ENCODE results near the gene UBE2F.
"Not testable (repeated sequence)": the region's sequence is repeated elsewhere in the genome, so short reads cannot be mapped to it uniquely, and the experiment has no call there.

Gene UBE2F

GRCh38 chr2:238057696-238058575, 91.1 kb downstream of the UBE2F start:
- DNase-seq = not testable (repeated sequence)

DNA sequence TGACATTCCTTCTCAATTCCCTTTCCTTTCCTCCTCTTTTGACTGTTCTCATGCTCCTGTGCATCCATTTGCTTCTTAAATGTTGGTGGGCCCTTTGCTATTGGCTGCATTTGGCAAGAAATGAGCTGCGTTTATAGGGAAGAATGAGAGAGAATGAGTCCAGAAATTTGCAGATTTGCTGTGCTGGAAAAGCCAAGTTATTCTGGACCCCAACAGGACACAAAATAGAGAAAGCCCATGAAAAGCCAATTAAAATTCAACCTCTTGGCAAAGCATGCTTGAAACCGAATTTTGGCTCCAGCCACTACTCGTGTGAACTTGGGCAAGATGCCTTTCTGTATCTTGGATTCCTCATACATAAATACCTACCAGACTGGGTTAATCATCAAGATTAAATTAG, 92.7 kb downstream of the UBE2F start:
- no peak for DNase-seq

- no peak for DNase-seq
Observed at GRCh38 chr2:238060096-238060541, 93.3 kb downstream of the UBE2F start.

DNA sequence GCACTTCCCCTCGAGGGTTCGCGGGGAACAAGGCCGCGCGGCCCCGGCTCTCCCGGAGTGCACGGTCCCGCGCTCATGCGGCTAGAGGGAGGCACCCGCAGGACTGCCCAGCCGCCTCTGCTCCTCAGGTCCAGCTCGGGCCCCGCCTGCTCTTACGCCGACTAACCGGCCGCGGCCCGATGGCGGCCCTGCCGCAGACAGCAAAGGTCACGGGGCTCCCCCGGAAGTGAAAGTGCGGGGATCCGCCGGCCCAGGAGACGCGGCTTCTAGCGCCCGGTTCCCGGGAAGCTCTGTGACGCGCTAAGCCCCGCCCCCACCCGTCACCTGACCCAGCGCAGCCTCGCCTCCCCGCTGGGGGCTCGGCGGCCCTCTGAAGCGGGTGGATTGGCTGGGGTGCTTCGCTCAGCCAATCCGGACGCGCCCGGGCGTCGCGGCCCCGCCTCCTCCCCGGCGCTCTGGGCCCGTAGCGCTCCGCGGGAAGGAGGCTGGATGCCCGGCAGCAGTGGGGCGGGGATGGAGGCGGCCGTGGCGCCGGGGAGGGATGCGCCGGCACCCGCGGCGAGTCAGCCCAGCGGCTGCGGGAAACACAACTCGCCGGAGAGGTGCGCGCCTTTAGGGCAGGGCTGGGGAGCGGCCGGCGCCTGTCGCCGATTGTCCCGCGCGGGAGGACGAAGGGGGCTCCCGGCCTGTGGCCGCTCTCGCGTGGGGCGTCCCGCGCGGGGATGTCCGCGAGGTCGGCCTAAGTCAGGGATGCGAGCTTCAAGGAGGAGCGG, 93.9 kb downstream of the UBE2F start, which contains the start of gene SCLY:
Gene SCLY, plus strand, starts transcription at position 460 of the 773 bp plus-strand sequence. Its CDS starts 54 bp downstream, at position 514.
- peak; percentile 99 for DNase-seq

DNA sequence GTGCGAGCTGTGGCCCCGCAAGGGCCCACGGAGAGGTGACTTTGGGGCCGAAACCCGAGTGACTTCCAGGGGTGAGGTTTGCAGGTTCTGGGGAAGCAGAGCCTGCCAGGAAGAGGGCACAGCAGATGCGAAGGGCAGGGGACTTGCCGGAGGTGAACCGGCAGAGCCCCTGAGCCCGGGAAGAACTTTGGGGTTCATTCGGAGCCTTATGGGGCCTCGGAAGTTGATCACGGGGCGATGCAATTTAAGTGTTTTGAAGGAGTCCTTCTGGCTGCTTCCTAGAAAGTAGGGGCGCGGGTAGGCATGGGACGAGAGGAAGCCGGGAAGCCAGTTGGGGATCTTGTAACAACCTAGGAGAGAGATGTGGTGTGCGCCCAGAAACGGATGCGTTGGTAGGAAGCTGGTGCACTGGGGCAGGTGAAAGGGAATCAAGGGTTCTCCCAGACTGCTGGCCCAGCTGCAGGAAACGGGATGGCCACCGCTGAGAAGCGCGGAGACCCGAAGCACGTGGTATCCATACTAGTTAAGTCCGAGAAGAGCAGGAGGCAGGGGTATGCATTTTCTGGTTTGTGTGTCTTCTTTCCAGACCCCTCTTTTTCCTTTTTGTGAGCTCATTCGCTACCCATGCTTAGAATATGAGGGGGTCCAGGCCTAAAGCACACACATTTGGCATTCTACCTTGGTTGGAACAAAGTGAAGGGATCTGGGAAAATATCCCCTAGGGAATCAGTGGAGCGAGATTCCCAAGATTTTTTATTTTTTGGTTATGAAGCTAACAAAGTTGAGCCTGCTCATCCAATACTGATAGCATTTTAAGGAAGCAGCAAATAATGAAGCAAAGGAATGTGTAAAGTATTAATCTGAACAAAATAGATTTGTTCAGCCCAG, 94.7 kb downstream of the UBE2F start:
- DNase-seq = peak; percentile 9

DNA sequence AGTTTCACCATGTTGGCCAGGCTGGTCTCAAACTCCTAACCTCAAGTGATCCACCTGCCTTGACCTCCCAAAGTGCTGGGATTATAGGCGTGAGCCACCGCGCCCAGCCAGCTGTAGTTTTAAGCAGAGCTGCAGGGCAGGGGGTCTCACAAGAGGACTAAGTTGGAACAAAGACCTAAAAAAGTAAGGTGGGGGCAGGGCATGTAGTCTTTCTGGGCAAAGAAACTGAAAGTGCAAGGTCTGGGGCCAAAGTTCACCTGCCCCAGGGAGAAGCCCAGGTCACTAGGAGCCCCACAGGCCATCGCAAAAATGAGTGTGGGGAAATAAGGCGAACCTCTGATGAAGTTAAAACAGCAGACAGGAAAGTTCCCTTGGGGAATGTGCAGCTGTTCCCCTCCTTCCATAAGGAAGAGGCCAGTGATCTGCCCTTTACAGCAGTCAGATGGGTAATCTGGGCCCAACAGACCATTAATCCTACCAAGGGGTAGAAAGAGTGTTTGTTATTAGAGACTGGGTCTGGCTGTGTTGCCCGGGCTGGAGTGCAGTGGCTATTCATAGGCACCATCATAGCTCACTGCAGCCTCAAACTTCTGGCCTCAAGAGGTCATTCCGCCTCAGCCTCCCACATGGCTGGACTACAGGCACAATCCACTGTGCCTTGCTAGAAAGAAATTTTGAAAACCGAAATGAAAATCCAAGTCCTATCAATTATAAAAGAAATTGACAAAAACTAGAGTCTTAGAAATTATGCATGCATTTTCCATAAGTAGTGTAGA, 96.8 kb downstream of the UBE2F start:
- DNase-seq = no peak

- no peak for DNase-seq
Observed at GRCh38 chr2:238064376-238064775, 97.6 kb downstream of the UBE2F start.

DNA sequence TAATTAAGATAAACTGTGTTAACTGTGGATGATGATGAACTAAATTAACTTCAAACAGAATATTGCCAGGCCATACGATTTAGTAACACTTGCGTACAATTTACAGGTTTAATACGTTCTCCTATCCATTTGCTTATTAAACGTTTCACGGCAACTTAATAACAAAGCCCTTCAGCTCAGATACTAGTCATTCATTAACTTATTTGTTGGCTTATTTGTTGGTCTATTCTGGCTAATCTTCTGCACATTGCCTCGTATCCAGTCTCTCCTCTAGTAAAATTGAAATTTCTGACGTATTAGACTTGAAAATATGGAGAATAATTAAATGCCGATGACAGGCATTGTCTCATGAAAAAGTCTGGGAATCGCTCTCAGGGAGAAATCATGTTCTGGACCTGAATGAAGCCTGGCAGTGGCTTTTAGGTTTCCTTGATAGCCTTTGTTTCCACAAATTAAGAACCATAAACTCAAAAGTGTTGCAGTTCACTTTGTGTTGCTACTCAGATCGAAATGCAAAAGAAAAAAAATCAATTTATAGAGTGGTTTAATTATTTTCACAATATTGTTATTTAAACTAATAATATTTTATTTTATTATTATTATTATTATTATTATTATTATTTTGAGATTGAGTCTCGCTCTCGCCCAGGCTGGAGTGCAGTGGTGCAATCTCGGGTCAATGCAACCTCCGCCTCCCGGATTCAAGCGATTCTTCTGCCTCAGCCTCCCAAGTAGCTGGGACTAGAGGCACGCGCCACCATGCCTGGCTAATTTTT, 98.4 kb downstream of the UBE2F start:
- no peak for DNase-seq

DNA sequence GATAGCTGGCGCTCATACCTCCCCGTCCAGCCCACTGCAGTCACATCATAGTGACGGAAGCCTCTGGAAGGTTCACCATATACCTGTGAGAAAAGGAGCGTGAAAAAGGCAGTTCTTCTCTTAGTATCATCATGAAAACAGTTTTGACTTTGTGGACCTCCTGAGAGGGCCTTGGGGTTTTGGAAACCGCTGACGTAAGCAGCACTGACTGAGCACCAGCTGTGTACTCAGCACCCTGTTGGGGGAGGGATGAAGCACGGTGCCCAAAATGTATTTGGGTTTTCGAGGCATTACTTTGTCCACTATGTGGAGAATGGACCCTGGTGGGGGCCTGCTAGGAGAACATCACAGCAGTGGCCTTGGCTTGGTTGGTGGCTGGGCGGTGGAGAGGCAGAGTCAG, 99.4 kb downstream of the UBE2F start:
- no peak for DNase-seq

- not testable (repeated sequence) for DNase-seq
Observed at GRCh38 chr2:238066718-238067117, 99.9 kb downstream of the UBE2F start.

- no peak for DNase-seq
Observed at GRCh38 chr2:238067939-238068338, 101.1 kb downstream of the UBE2F start.

DNA sequence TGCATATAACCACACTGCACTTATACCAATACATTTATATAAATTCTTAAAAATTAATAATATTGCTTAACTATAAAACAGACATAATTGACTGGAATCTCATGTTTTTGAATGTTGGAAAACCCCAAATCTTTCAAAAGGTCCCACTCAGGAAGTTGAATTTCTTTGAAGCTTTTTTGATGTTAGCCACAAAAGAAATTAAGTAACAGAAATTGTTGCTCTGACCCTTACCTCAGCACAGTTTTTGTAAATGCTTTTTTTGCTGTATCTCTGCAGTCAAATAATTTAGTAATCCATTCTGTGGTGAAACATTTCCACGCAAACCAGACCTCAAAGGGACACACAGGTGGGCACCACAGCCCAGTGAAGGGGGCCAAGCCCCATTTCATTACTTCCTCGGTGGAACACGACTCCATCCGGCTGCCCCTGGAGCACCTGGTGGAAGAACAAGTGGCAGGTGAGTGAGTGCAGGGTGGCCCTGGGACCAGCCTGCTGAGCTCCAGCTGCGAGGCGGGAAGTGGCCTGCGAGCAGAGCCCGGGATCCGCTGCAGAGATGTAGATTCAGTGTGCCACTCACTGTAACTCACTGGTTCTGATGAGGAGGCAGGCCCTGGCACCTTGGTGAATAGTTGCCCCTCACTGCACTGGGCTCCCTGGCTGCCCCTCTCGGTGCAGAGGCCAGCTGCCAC, 102.4 kb downstream of the UBE2F start:
- DNase-seq = no peak

DNA sequence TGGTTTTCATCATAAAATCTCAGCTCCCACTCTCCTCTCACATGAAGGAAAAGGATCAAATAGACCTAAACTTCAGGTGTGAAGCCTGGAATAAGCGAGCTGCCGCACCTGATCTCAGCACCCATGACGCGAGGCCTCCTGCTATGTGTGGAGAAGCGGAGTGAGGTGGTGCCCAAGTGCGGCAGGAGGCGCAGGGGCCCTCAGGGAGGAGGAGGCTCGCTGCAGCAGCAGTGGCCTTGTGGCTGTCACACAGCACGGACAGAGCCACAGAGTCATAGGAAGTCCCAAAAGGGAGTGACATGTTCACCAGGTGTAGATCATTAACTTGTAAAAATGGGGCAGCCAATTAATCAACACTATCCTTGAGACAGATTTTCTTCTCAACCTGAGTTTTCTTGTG, 103.1 kb downstream of the UBE2F start:
- no peak for DNase-seq

- no peak for DNase-seq
Observed at GRCh38 chr2:238075397-238075796, 108.6 kb downstream of the UBE2F start.

DNA sequence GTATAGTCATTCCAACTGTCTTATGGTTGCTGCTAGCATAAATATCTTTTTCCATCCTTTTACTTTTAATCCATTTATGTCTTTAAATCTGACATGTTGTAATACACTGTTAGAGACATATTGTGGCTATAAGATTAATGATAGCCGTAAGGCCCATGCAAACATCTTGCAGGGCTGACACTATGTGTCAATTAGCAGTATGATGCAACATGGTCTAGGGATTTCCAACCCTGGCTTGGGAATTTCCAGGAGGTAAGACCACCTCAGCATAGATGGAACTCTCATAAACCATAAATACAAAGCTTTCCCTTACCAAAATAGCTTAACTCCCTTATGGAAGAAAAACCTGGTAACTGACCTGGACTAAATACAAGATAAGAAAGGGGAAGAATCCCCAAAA, 110.5 kb downstream of the UBE2F start:
- no peak for DNase-seq

- no peak for DNase-seq
Observed at GRCh38 chr2:238079874-238080327, 113.1 kb downstream of the UBE2F start.

- no peak for DNase-seq
Observed at GRCh38 chr2:238080518-238080917, 113.7 kb downstream of the UBE2F start.

DNA sequence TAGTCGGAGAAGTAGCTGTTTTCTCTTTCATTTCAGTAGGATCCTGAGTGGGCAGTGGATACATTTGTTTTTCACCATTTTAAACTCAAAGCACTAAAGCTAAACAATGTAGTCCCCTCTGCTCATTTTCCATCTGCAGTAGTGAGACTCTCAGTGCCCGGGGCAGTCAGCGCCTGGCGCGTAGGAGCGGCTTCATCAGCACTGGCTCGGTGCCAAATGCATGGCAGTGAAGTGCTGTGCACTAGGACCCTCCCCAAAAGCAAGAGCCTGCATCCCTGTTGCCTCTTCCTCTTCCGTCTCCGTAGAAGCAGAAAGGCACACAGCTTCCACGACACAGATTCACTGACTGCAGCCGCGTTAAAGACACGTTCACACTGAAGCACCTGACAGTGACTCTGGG, 114.3 kb downstream of the UBE2F start:
- no peak for DNase-seq

GRCh38 chr2:238081561-238081960, 114.7 kb downstream of the UBE2F start:
- DNase-seq = no peak

DNA sequence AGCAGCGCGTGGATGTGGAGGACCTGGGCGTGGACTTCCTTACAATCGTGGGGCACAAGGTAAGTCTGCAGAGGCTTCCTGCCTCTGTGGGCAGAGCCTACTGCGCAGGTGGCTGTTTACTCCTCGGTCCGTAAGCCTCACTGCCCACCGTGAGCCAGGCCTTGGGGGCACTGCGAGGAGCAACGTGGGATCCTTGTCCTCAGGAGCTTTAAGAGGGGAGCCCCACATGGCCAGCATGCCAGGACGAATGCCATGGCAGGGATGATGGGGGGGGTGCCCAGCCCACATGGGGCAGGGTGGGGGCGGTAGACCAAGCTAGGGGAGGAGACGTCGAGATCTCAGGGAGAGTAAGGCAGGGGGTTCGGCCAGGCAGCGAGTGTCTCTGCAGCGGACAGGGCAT, 115.3 kb downstream of the UBE2F start:
- no peak for DNase-seq

Data from inflammatory macrophage treated with lipopolysaccharide for 4 hours (primary cell).